ENCODE data around the gene GNG10.
"Not testable (repeated sequence)": the region's sequence is repeated elsewhere in the genome, so short reads cannot be mapped to it uniquely, and the experiment has no call there.

The GNG10 gene

GRCh38 chr9:111661802-111662521 lies 557 bp downstream of the GNG10 start:
- peak overlapping the region; percentile 72 for H3K27ac ChIP-seq
- POLR2A ChIA-PET (ENCODE audit: low non-redundant PET) = no interaction called here
- DNase-seq (ENCODE audit: low spot score) = peak; percentile 53
- no peak for TF ChIP-seq CTCF (conservative IDR thresholded peaks at IDR 0.05; ENCODE audit: low read depth)
- CTCF ChIA-PET = interaction anchor here (0.6 to 0.7 kb wide), 2 partner anchors 69 to 164 kb away, joined by 3 to 5 read pairs; no protein-coding TSS in a partner anchor

- H3K27ac ChIP-seq = peak overlapping the region; percentile 72
- no peak for DNase-seq (ENCODE audit: low spot score)
- TF ChIP-seq CTCF (conservative IDR thresholded peaks at IDR 0.05; ENCODE audit: low read depth) = no peak
- CTCF ChIA-PET = interaction anchor here (0.6 kb wide), 1 partner anchor 164 kb away, joined by 3 read pairs; no protein-coding TSS in a partner anchor
- POLR2A ChIA-PET (ENCODE audit: low non-redundant PET) = no interaction called here
These were observed 1.3 kb downstream of the GNG10 start for GRCh38 chr9:111662576-111663300.

DNA sequence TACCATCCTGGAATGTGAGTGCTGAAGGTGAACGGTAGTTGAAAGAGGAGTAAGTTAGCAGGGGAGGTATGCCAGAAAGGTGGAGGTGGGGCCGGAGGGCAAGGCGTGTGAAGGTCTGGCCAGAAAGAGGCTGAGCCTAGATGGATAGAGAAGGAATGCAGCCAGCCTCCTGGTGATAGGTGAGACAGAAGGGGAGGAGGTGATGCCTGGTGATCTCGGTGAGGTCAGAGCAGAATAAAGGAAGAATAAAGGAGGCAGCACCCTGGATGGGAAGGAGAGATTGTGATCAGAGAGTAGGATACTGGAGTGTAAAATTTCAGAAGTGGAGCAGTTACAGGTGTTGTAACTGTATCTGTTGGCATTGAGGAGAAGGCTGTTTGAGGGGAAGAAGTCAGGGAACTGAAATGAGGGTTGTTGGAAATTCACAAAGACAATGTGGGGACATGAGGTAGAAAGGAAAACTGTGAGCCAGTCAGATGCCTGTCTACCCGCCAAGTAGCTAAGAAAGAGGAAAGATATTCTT lies 2.0 kb downstream of the GNG10 start:
- no peak overlapping the region for H3K27ac ChIP-seq
- DNase-seq (ENCODE audit: low spot score) = peak; percentile 80
- POLR2A ChIA-PET (ENCODE audit: low non-redundant PET) = no interaction called here
- CTCF ChIA-PET = interaction anchor here (0.7 kb wide), 1 partner anchor 100 kb away, joined by 5 read pairs; no protein-coding TSS in a partner anchor
- TF ChIP-seq CTCF (conservative IDR thresholded peaks at IDR 0.05; ENCODE audit: low read depth) = no peak

DNA sequence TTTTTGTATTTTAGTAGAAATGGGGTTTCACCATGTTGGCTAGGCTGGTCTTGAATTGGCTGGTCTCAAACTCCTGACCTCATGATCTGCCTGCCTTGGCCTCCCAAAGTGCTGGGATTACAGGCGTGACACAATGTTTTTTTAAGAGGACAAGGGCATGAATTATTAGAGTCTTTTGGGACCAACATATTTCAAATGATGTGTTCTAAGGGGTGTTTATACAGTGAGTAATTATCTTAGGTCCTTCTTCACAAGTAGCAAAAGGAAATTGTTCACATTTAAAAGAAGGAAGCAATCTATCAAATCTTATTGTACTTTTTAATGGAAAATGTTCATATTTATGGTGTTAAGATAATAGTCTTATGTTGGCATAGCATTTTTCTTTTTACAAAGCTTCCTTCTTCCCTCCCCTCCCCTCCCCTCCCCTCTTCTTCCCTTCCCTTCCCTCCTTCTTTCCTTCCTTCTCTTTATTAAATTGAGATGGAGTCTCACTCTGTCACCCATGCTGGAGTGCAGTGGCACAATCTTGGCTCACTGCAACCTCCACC lies 6.7 kb downstream of the GNG10 start:
- ChIA-PET POLR2A (ENCODE audit: low non-redundant PET) (interaction anchor here (0.6 kb wide), 1 partner anchor 60 kb away, joined by 3 read pairs; no protein-coding TSS in a partner anchor), CTCF (no interaction called here)
- H3K27ac ChIP-seq = no peak overlapping the region
- DNase-seq (ENCODE audit: low spot score) = no peak
- TF ChIP-seq CTCF (conservative IDR thresholded peaks at IDR 0.05; ENCODE audit: low read depth) = no peak

- CTCF ChIA-PET; DNase-seq (ENCODE audit: low spot score); H3K27ac ChIP-seq; POLR2A ChIA-PET (ENCODE audit: low non-redundant PET): not testable (repeated sequence)
These were observed 7.2 kb downstream of the GNG10 start for GRCh38 chr9:111668601-111669000.

DNA sequence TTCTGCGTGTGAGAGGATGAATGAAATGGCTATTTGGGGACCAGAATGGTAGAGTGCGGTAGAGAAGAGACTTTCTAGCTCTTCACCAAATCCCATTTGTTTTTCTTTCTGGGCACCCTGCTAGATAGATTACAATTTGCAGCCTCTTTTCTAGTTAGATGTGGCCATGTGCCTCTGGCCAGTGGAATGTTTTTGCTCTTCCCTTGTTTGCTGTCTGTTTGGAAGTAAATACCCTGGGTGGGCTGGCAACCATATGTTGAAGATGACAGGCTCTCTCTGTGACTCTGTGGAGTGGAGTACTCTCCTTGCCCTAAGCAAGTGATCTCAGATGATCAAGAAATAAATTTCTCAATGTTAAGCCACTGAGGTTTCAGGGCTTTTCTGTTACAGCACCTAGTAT lies 12.9 kb downstream of the GNG10 start:
- CTCF ChIA-PET = interaction anchor here (0.5 kb wide), 1 partner anchor 191 kb away, joined by 4 read pairs; no protein-coding TSS in a partner anchor
- no peak for DNase-seq (ENCODE audit: low spot score)
- H3K27ac ChIP-seq = no peak overlapping the region
- POLR2A ChIA-PET (ENCODE audit: low non-redundant PET) = no interaction called here
- no peak for TF ChIP-seq CTCF (conservative IDR thresholded peaks at IDR 0.05; ENCODE audit: low read depth)
